OCI-LY1 (cell line): ENCODE data around the gene OSBPL6.

Source experiments
- H2AFZ ChIP-seq: fragments of 200-600 bp; sonication (generic), shearing (Covaris generic); 2 replicates; pipeline ENCODE4 v1.6.0; 2014; ENCODE audit warnings: antibody characterized with exemption, mild to moderate bottlenecking, low read length
- H3F3A ChIP-seq: fragments of 200-600 bp; sonication (generic), shearing (Covaris generic); 2 replicates; pipeline ENCODE4 v1.6.0; 2014; ENCODE audit warnings: mild to moderate bottlenecking, antibody characterized with exemption, low read length, moderate library complexity; ENCODE audit not compliant: insufficient read depth
- H3K27ac ChIP-seq: fragments of 200-600 bp; sonication (generic); 2 replicates; pipeline ENCODE4 v1.5.1; 2014; ENCODE audit warnings: low read length, mixed run types, mild to moderate bottlenecking, low read depth; ENCODE audit not compliant: poor library complexity, severe bottlenecking
- H3K27me3 ChIP-seq: fragments of 200-600 bp; sonication (generic); 2 replicates; pipeline ENCODE4 v1.6.0; 2014; ENCODE audit warnings: antibody characterized with exemption, mild to moderate bottlenecking, low read length, moderate library complexity; ENCODE audit not compliant: insufficient read depth
- H3K36me3 ChIP-seq: fragments of 200-600 bp; sonication (generic); 2 replicates; pipeline ENCODE4 v1.6.1; 2014; ENCODE audit warnings: mild to moderate bottlenecking, antibody characterized with exemption, low read length, moderate library complexity, mixed read lengths; ENCODE audit not compliant: insufficient read depth
- H3K4me1 ChIP-seq: fragments of 200-600 bp; sonication (generic); 2 replicates; pipeline ENCODE4 v1.5.1; 2014; ENCODE audit warnings: mild to moderate bottlenecking, low read length, moderate library complexity; ENCODE audit not compliant: insufficient read depth, severe bottlenecking
- H3K4me2 ChIP-seq: fragments of 200-600 bp; sonication (generic), shearing (Covaris generic); 2 replicates; pipeline ENCODE4 v1.6.1; 2014; ENCODE audit warnings: low read length
- H3K4me3 ChIP-seq: fragments of 200-600 bp; sonication (generic); 2 replicates; pipeline ENCODE4 v1.5.1; 2014; ENCODE audit warnings: low read length, low read depth, mild to moderate bottlenecking, mixed read lengths; ENCODE audit not compliant: poor library complexity, severe bottlenecking
- H3K79me2 ChIP-seq: fragments of 200-600 bp; shearing (Covaris generic); 2 replicates; pipeline ENCODE4 v1.6.1; 2016; ENCODE audit warnings: mixed run types, low read length, mixed read lengths; ENCODE audit not compliant: insufficient read depth
- H3K9ac ChIP-seq: fragments of 200-600 bp; sonication (generic), shearing (Covaris generic); 2 replicates; pipeline ENCODE4 v1.6.1; 2014; ENCODE audit warnings: mild to moderate bottlenecking, low read length, mixed read lengths
- H3K9me2 ChIP-seq: fragments of 200-600 bp; sonication (generic), shearing (Covaris generic); 2 replicates; pipeline ENCODE4 v1.6.1; 2014; ENCODE audit warnings: low read depth, mild to moderate bottlenecking, low read length, mixed read lengths
- H3K9me3 ChIP-seq: fragments of 200-600 bp; shearing (Covaris generic); 2 replicates; pipeline ENCODE4 v1.6.1; 2014; ENCODE audit warnings: low read length, mixed read lengths
- H4K20me1 ChIP-seq: fragments of 200-600 bp; sonication (generic), shearing (Covaris generic); 2 replicates; pipeline ENCODE4 v1.6.0; 2016; ENCODE audit warnings: mild to moderate bottlenecking, low read length; ENCODE audit not compliant: insufficient read depth
- CTCF ChIP-seq: fragments of 200-600 bp; sonication (generic), shearing (Covaris generic); IDR thresholded peaks from 2 replicates; pipeline ENCODE4 v1.5.1; 2017; ENCODE audit warnings: mild to moderate bottlenecking, antibody characterized with exemption, low read length, moderate library complexity, mixed read lengths
- EZH2 ChIP-seq: fragments of 200-600 bp; sonication (generic), shearing (Covaris generic); IDR thresholded peaks from 2 replicates; pipeline ENCODE4 v1.8.0; 2017; ENCODE audit warnings: borderline replicate concordance, mixed run types, mild to moderate bottlenecking, antibody characterized with exemption, low read length, moderate library complexity, mixed read lengths

Gene OSBPL6

GRCh38 chr2:178223806-178224205 lies 29.5 kb downstream of the OSBPL6 start:
- Histone ChIP-seq H4K20me1 (no peaks in the 10 kb centered on the region), H3K27me3 (no peaks in the 10 kb centered on the region), H3K27ac (no peak overlapping the region), H2AFZ (no peak overlapping the region), H3F3A (no peaks in the 10 kb centered on the region), H3K4me2 (no peak overlapping the region), H3K9me2 (no peaks in the 10 kb centered on the region), H3K9me3 (no peaks in the 10 kb centered on the region), H3K4me3 (no peak overlapping the region), H3K36me3 (no peaks in the 10 kb centered on the region), H3K79me2 (no peaks in the 10 kb centered on the region), H3K9ac (no peak overlapping the region), H3K4me1 (no peaks in the 10 kb centered on the region)
- TF ChIP-seq EZH2 (no peak), CTCF (no peak)

- H3K4me3 ChIP-seq: no peak overlapping the region
- H3K4me2 ChIP-seq: no peak overlapping the region
- H3K4me1 ChIP-seq: no peaks in the 10 kb centered on the region
- no peak overlapping the region for H3K27ac ChIP-seq
- no peaks in the 10 kb centered on the region for H3K9me3 ChIP-seq
- no peaks in the 10 kb centered on the region for H4K20me1 ChIP-seq
- no peaks in the 10 kb centered on the region for H3K27me3 ChIP-seq
- TF ChIP-seq CTCF: no peak
- TF ChIP-seq EZH2: no peak
- H3K36me3 ChIP-seq: no peaks in the 10 kb centered on the region
- H3F3A ChIP-seq: no peaks in the 10 kb centered on the region
- H3K9ac ChIP-seq: no peak overlapping the region
- no peak overlapping the region for H2AFZ ChIP-seq
- no peaks in the 10 kb centered on the region for H3K9me2 ChIP-seq
- H3K79me2 ChIP-seq: no peaks in the 10 kb centered on the region
These were observed 30.9 kb downstream of the OSBPL6 start for GRCh38 chr2:178225006-178225805.

DNA sequence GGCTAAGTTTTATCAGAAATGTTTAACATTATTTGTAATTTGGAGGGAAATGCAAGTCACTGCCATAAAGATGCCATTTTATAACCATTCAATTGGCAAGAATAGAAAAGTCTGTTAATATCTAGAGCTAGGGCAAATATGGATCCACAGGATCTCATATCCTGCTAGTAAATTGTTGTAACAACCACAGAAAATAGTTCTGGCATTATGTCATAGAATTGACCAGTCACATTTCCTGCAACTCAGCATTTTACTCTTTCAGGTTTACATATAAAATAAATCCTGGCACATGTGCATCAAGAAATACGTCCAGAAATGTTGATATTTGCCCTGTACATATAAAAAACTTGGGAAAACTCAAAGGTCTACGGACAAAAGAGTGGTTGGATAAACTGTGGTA lies 32.9 kb downstream of the OSBPL6 start:
- H3K79me2 ChIP-seq: no peaks in the 10 kb centered on the region
- H3K9me3 ChIP-seq: no peaks in the 10 kb centered on the region
- no peak overlapping the region for H3K4me3 ChIP-seq
- no peaks in the 10 kb centered on the region for H3K27me3 ChIP-seq
- H3K27ac ChIP-seq: no peak overlapping the region
- no peaks in the 10 kb centered on the region for H4K20me1 ChIP-seq
- no peaks in the 10 kb centered on the region for H3K9me2 ChIP-seq
- no peaks in the 10 kb centered on the region for H3K4me1 ChIP-seq
- no peak overlapping the region for H2AFZ ChIP-seq
- no peak for TF ChIP-seq CTCF
- TF ChIP-seq EZH2: no peak
- no peaks in the 10 kb centered on the region for H3F3A ChIP-seq
- H3K36me3 ChIP-seq: no peaks in the 10 kb centered on the region
- H3K9ac ChIP-seq: no peak overlapping the region
- no peak overlapping the region for H3K4me2 ChIP-seq
